Stimulated activated CD8-positive, alpha-beta memory T cell treated with anti-CD3 and anti-CD28 coated beads, Interleukin-2, amount 100 ng/mL, for 48 hours (primary cell): ENCODE measurements around the gene STK24.
"Not testable (repeated sequence)": the region's sequence is repeated elsewhere in the genome, so short reads cannot be mapped to it uniquely, and the experiment has no call there.

Experiments
- DNase-seq, 2 donors: peaks; one replicate each; pipeline ENCODE4 v3.0.0-alpha.2; 2020; ENCODE audit warnings: low read depth in 2 of 2

STK24 gene

GRCh38 chr13:98436233-98436910 is 140.5 kb downstream of the STK24 start:
- DNase-seq, result no peak

GRCh38 chr13:98435376-98435775 is 141.5 kb downstream of the STK24 start:
- DNase-seq, result no peak

GRCh38 chr13:98434060-98434459 is 142.8 kb downstream of the STK24 start:
- no peak for DNase-seq

GRCh38 chr13:98433654-98434053 is 143.3 kb downstream of the STK24 start:
- DNase-seq, result no peak

GRCh38 chr13:98432638-98433037 is 144.3 kb downstream of the STK24 start:
- DNase-seq, result no peak

GRCh38 chr13:98429977-98430736 is 146.8 kb downstream of the STK24 start:
- no peak for DNase-seq

- no peak for DNase-seq
Observed at GRCh38 chr13:98429531-98429930, 147.4 kb downstream of the STK24 start.

GRCh38 chr13:98429081-98429480 is 147.8 kb downstream of the STK24 start:
- DNase-seq, result no peak

GRCh38 chr13:98428256-98428966 is 148.5 kb downstream of the STK24 start:
- DNase-seq, result no peak

- no peak for DNase-seq
Observed at GRCh38 chr13:98427331-98427995, 149.4 kb downstream of the STK24 start.

GRCh38 chr13:98423417-98423816 is 153.5 kb downstream of the STK24 start:
- DNase-seq, result no peak

GRCh38 chr13:98422046-98422445 is 154.9 kb downstream of the STK24 start:
- DNase-seq, result no peak

GRCh38 chr13:98420554-98421175 is 156.2 kb downstream of the STK24 start:
- DNase-seq, result no peak

- no peak for DNase-seq
Observed at GRCh38 chr13:98419786-98420553, 156.9 kb downstream of the STK24 start.

GRCh38 chr13:98416408-98416807 is 160.5 kb downstream of the STK24 start:
- DNase-seq, result no peak

- no peak for DNase-seq
Observed at GRCh38 chr13:98415326-98416070, 161.4 kb downstream of the STK24 start.

- no peak for DNase-seq
Observed at GRCh38 chr13:98413796-98414195, 163.1 kb downstream of the STK24 start.

- not testable (repeated sequence) for DNase-seq
Observed at GRCh38 chr13:98413278-98413677, 163.6 kb downstream of the STK24 start.

GRCh38 chr13:98411617-98412265 is 165.2 kb downstream of the STK24 start:
- DNase-seq, result no peak

- DNase-seq, result no peak
Observed at GRCh38 chr13:98411013-98411412, 165.9 kb downstream of the STK24 start.
